ENCODE results near the gene CLCN4. TPM values are rescaled to one million over a fixed set of nuclear protein-coding genes. Genes with fewer than 3 reads are reported as not detected.

CLCN4 gene
- total RNA-seq, 1 experiment from 2014 or later = 6.9 TPM

DNA sequence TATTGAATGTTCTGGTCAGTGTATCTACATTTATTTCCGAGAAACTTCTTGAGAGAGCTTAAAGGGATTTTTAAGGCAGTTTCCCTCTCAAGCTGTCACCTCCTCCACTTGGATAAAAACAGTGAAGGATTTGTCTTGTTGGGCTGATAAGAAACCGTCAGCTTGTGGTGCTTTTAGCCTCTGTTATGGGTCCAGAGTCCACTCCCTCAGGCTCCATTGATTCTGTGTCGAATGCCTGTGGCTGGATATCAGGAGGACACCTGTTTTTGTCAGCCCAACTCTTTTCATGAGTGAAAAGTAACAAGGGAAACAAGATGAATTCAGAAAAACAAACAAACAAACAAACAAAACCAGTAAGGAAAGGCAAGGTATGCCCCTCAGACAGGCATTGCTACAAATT, 12.4 kb downstream of the CLCN4 start:
- Mint-ChIP-seq H3K36me3 (ENCODE audit: insufficient read depth in 1 of 3, low read depth in 3 of 3) (peaks cover 7 to 13% (median 10%) of the 10 kb centered on the region in 3 experiments; a peak in 4 of 7 replicates), H3K4me1 (peaks cover 2 to 17% of the 10 kb centered on the region in 2 experiments; a peak in 3 of 4 replicates), H3K27ac (no peak overlapping the region), H3K4me3 (no peak overlapping the region), H3K27me3 (ENCODE audit: low read depth) (peaks cover 2% of the 10 kb centered on the region; the same call in 1 of the 2 replicates), H3K9me3 (peaks cover 51 to 55% of the 10 kb centered on the region in 2 experiments)
- H2BK15ac ChIP-seq (ENCODE audit: low read depth, low read length) = no peak overlapping the region
- no peak overlapping the region for H2BK12ac ChIP-seq (ENCODE audit: insufficient read length, low read depth, low read length)
- H3K56ac ChIP-seq (ENCODE audit: insufficient read length, low read depth, low read length) = no peak overlapping the region
- H3K27ac ChIP-seq (ENCODE audit: insufficient read length, low read depth, low read length) = no peak overlapping the region
- H4K20me1 ChIP-seq (ENCODE audit: control insufficient read depth, insufficient read depth, insufficient read length) = no peaks in the 10 kb centered on the region
- no peak overlapping the region for H3K23ac ChIP-seq (ENCODE audit: insufficient read length, low read depth, low read length)
- no peak overlapping the region for H4K8ac ChIP-seq (replicated peaks; ENCODE audit: insufficient read length, low read depth, low read length)
- no peaks in the 10 kb centered on the region for H3K4me1 ChIP-seq (ENCODE audit: insufficient read depth, low read length)
- H3K9me3 ChIP-seq (ENCODE audit: control insufficient read depth, low read depth, low read length) = no peaks in the 10 kb centered on the region
- no peak overlapping the region for H3K4ac ChIP-seq (ENCODE audit: low read depth, low read length)
- TF ChIP-seq, protein P1, sequence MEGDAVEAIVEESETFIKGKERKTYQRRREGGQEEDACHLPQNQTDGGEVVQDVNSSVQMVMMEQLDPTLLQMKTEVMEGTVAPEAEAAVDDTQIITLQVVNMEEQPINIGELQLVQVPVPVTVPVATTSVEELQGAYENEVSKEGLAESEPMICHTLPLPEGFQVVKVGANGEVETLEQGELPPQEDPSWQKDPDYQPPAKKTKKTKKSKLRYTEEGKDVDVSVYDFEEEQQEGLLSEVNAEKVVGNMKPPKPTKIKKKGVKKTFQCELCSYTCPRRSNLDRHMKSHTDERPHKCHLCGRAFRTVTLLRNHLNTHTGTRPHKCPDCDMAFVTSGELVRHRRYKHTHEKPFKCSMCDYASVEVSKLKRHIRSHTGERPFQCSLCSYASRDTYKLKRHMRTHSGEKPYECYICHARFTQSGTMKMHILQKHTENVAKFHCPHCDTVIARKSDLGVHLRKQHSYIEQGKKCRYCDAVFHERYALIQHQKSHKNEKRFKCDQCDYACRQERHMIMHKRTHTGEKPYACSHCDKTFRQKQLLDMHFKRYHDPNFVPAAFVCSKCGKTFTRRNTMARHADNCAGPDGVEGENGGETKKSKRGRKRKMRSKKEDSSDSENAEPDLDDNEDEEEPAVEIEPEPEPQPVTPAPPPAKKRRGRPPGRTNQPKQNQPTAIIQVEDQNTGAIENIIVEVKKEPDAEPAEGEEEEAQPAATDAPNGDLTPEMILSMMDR (conservative IDR thresholded peaks at IDR 0.05) = no peak
- no peak overlapping the region for H4K5ac ChIP-seq (ENCODE audit: insufficient read length, low read depth, low read length)
- no peaks in the 10 kb centered on the region for H3K23me2 ChIP-seq (ENCODE audit: insufficient read length, low read depth, low read length, poor library complexity, severe bottlenecking)
- no peak overlapping the region for H3K4me2 ChIP-seq (ENCODE audit: insufficient read depth, insufficient read length, low read length)
- H2BK5ac ChIP-seq (ENCODE audit: insufficient read length, low read length) = no peak overlapping the region
- no peaks in the 10 kb centered on the region for H3K79me1 ChIP-seq (ENCODE audit: insufficient read depth, low read depth, low read length, poor library complexity, severe bottlenecking)
- no peak overlapping the region for H3K14ac ChIP-seq (ENCODE audit: insufficient read depth, low read length)
- WGBS (ENCODE audit: extremely low coverage, insufficient read length, low lambda C conversion rate) = no CpG with 5 or more reads among the region's 3 CpGs
- H3T11ph ChIP-seq (ENCODE audit: low read length) = no peak overlapping the region
- H3K9ac ChIP-seq (ENCODE audit: extremely low read depth, insufficient read length, low read length) = no peak overlapping the region
- no peaks in the 10 kb centered on the region for H3K27me3 ChIP-seq (ENCODE audit: insufficient read depth, low read length)
- no peak overlapping the region for H2BK20ac ChIP-seq (ENCODE audit: low read depth, low read length, poor library complexity, severe bottlenecking)
- H2AK5ac ChIP-seq (ENCODE audit: insufficient read length, low read length) = no peak overlapping the region
- no peak overlapping the region for H3K18ac ChIP-seq (ENCODE audit: insufficient read length, low read depth, low read length)
- no peaks in the 10 kb centered on the region for H3K79me2 ChIP-seq (ENCODE audit: insufficient read depth, low read length)
- H4K91ac ChIP-seq (ENCODE audit: insufficient read length, low read depth, low read length) = no peak overlapping the region
- H2BK120ac ChIP-seq (ENCODE audit: low read depth, low read length, poor library complexity, severe bottlenecking) = no peak overlapping the region
- no peak for DNase-seq
- no peak overlapping the region for H2AFZ ChIP-seq (ENCODE audit: low read length)
